Measurements from ENCODE around the gene TMX4. TPM values are rescaled to one million over a fixed set of nuclear protein-coding genes. Genes with fewer than 3 reads are reported as not detected.

TMX4 gene
- total RNA-seq, 2 experiments from 2014 or later, result 41.4 to 44.8 TPM

DNA sequence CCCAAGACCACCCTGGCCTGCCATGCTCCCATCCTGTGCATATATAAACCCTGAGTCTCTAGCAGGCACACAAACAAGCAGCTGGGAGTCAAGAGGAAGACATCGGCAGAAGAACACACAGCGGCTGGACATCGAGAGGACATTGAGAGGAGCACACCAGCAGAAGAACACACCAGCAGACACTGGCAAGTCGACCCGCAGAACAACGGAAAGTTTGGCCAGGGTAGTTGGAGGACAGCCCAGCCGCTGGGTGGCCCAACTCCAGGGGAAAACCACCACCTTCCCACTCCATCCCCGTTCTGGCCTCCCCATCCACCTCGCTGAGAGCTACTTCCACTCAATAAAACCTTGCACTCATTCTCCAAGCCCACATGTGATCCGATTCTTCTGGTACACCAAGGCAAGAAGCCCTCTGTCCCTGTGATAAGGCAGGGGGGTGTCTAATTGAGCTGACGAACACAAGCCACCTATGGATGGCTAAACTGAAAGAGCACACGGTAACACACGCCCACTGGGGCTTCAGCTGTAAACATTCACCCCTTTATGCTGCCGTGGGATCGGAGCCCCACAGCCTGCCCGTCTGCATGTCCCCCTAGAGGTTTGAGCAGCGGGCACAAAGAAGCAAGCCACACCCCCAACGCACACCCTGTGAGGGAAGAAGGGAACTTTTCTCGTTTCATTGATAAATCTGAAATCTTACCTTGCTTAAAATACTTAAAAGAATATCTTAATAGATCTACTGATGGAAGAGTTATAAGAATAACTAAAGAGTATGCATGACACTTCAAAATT lies 13.8 kb downstream of the TMX4 start:
- DNase-seq, result no peak
- Mint-ChIP-seq H3K4me3 (no peak overlapping the region), H3K9me3 (no peaks in the 10 kb centered on the region), H3K4me1 (no peaks in the 10 kb centered on the region), H3K36me3 (ENCODE audit: low read depth) (peaks cover 21% of the 10 kb centered on the region), H3K27me3 (no peaks in the 10 kb centered on the region), H3K27ac (no peak overlapping the region)
- POLR2A ChIA-PET, result no interaction called here
- CTCF ChIA-PET, result no interaction called here

DNA sequence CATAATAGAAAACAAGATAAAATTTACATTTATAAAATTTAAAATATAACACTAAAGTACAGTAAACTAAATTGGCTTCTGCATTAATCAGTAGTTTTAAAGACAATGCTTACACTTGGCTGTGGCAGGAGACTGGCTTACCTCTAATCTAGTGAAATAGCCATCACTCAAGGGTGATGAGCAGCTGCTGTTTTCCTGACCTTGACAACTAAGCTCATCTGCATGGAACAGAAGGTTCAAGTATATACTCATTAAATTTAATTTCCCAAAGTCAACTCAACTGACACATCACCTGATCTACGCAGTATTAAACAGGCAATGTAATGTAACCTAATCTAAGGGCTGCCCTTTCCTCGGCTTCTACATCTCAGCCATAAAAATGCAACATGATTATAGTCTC lies 14.5 kb downstream of the TMX4 start:
- DNase-seq, result no peak
- Mint-ChIP-seq H3K9me3 (no peaks in the 10 kb centered on the region), H3K27ac (no peak overlapping the region), H3K4me1 (no peaks in the 10 kb centered on the region), H3K4me3 (no peak overlapping the region), H3K36me3 (ENCODE audit: low read depth) (peaks cover 27% of the 10 kb centered on the region), H3K27me3 (no peaks in the 10 kb centered on the region)
- POLR2A ChIA-PET, result no interaction called here
- CTCF ChIA-PET, result no interaction called here

GRCh38 chr20:8002056-8002455 lies 17.5 kb downstream of the TMX4 start:
- Mint-ChIP-seq H3K4me3 (no peak overlapping the region), H3K27ac (no peak overlapping the region), H3K36me3 (ENCODE audit: low read depth) (peaks cover 13% of the 10 kb centered on the region), H3K27me3 (no peaks in the 10 kb centered on the region), H3K4me1 (no peaks in the 10 kb centered on the region), H3K9me3 (no peaks in the 10 kb centered on the region)
- ChIA-PET POLR2A (no interaction called here), CTCF (no interaction called here)
- no peak for DNase-seq

- H3K27ac Mint-ChIP-seq, result no peak overlapping the region
- POLR2A ChIA-PET, result no interaction called here
- CTCF ChIA-PET, result no interaction called here
These were observed 18.8 kb downstream of the TMX4 start for GRCh38 chr20:8000796-8001195.

GRCh38 chr20:7996898-7997297 lies 22.7 kb downstream of the TMX4 start:
- Mint-ChIP-seq H3K36me3 (ENCODE audit: low read depth) (peaks cover 33% of the 10 kb centered on the region), H3K9me3 (peaks cover 10% of the 10 kb centered on the region), H3K4me1 (no peaks in the 10 kb centered on the region), H3K4me3 (no peak overlapping the region), H3K27ac (no peak overlapping the region), H3K27me3 (no peaks in the 10 kb centered on the region)
- ChIA-PET CTCF (no interaction called here), POLR2A (no interaction called here)
- no peak for DNase-seq

More at GRCh38 chr20:8000796-8001195, 18.8 kb downstream of the TMX4 start:
- H3K9me3 Mint-ChIP-seq, result no peaks in the 10 kb centered on the region
- H3K4me1 Mint-ChIP-seq, result no peaks in the 10 kb centered on the region
- DNase-seq, result no peak
- no peak overlapping the region for H3K4me3 Mint-ChIP-seq
- no peaks in the 10 kb centered on the region for H3K27me3 Mint-ChIP-seq
- H3K36me3 Mint-ChIP-seq (ENCODE audit: low read depth), result peaks cover 13% of the 10 kb centered on the region

DNA sequence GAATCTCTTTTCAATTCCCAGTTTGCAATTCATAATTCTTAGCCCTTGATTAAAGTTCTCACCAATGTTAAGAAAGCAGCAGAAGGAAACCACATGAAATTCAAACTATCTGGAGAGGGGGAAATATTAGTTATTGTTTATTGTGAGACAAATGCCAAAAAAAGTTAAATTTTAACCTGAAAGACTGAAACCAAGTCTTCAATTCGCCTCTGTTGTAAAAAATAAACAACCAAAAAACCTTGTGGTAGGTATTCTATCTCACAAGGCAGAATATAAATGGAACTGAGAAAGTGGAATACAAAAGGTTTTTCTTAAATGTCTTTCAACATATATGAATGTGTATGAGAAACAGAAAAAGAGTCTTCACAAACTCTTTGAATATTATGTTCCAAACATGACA lies 24.8 kb downstream of the TMX4 start:
- no peak overlapping the region for H3K27ac Mint-ChIP-seq
- no peaks in the 10 kb centered on the region for H3K4me1 Mint-ChIP-seq
- H3K9me3 Mint-ChIP-seq, result peaks cover 10% of the 10 kb centered on the region
- DNase-seq, result no peak
- ChIA-PET POLR2A (no interaction called here), CTCF (no interaction called here)
- peaks cover 23% of the 10 kb centered on the region for H3K36me3 Mint-ChIP-seq (ENCODE audit: low read depth)
- no peaks in the 10 kb centered on the region for H3K27me3 Mint-ChIP-seq
- no peak overlapping the region for H3K4me3 Mint-ChIP-seq

- H3K27me3 Mint-ChIP-seq, result no peaks in the 10 kb centered on the region
- H3K4me1 Mint-ChIP-seq, result no peaks in the 10 kb centered on the region
- no peak overlapping the region for H3K4me3 Mint-ChIP-seq
- DNase-seq, result no peak
- no peak overlapping the region for H3K27ac Mint-ChIP-seq
- H3K36me3 Mint-ChIP-seq (ENCODE audit: low read depth), result peaks cover 23% of the 10 kb centered on the region
- peaks cover 10% of the 10 kb centered on the region for H3K9me3 Mint-ChIP-seq
- ChIA-PET POLR2A (no interaction called here), CTCF (no interaction called here)
These were observed 25.9 kb downstream of the TMX4 start for GRCh38 chr20:7993703-7994102.

DNA sequence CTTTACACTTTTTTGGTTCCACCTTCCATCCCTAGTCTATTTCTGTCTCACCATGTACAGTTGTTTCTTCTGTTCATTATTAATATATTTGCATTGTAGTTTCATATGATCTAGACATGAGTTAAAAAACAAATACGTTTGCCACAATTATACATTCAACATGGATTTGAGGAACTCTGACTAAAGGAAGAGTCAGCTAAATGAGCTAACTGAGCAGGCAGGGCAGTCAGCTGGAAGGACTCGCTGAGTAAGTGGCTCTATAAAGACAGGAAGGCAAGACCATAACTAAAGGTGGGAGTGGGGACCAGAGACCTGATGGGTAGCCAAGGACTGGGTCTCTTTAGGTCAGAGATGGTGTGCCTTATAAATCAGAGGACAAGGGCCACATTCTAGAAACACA lies 26.3 kb downstream of the TMX4 start:
- no peaks in the 10 kb centered on the region for H3K27me3 Mint-ChIP-seq
- H3K4me3 Mint-ChIP-seq, result no peak overlapping the region
- DNase-seq, result no peak
- peaks cover 23% of the 10 kb centered on the region for H3K36me3 Mint-ChIP-seq (ENCODE audit: low read depth)
- CTCF ChIA-PET, result no interaction called here
- H3K27ac Mint-ChIP-seq, result no peak overlapping the region
- H3K4me1 Mint-ChIP-seq, result no peaks in the 10 kb centered on the region
- POLR2A ChIA-PET, result no interaction called here
- peaks cover 10% of the 10 kb centered on the region for H3K9me3 Mint-ChIP-seq

- no peak for DNase-seq
- Mint-ChIP-seq H3K27me3 (no peaks in the 10 kb centered on the region), H3K9me3 (peaks cover 10% of the 10 kb centered on the region), H3K4me3 (no peak overlapping the region), H3K27ac (no peak overlapping the region), H3K36me3 (ENCODE audit: low read depth) (peaks cover 21% of the 10 kb centered on the region), H3K4me1 (no peaks in the 10 kb centered on the region)
- POLR2A ChIA-PET, result no interaction called here
- CTCF ChIA-PET, result interaction anchor here (0.8 to 1.6 kb wide), 2 partner anchors 10 to 16 kb away, joined by 3 to 4 read pairs; no protein-coding TSS in a partner anchor
These were observed 29.2 kb downstream of the TMX4 start for GRCh38 chr20:7990385-7990784.

GRCh38 chr20:7989379-7989778 lies 30.2 kb downstream of the TMX4 start:
- H3K4me3 Mint-ChIP-seq, result no peak overlapping the region
- no peaks in the 10 kb centered on the region for H3K27me3 Mint-ChIP-seq
- H3K4me1 Mint-ChIP-seq, result no peaks in the 10 kb centered on the region
- CTCF ChIA-PET, result interaction anchor here (0.6 to 1.6 kb wide), 4 partner anchors 9 to 675 kb away, joined by 3 read pairs; no protein-coding TSS in a partner anchor
- peaks cover 12% of the 10 kb centered on the region for H3K36me3 Mint-ChIP-seq (ENCODE audit: low read depth)
- POLR2A ChIA-PET, result no interaction called here
- no peak overlapping the region for H3K27ac Mint-ChIP-seq
- no peak for DNase-seq
- H3K9me3 Mint-ChIP-seq, result peaks cover 9% of the 10 kb centered on the region

DNA sequence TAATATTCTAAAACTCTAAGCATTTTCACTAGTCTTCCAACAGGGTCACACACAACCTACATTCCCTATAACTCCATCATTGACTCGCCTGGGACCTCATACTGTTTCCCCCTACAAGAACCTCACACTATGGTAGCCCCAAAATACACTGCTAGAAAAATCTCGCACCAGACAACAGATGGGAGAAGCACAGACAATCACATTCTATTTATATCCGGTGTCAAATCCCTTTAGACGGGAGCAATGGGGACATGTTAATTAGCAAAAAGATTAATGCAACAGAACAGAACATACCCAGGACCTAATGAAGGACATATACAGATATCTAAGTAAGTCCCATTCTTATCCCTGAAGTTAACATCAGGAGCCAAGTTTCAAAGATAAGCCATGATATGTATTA lies 33.6 kb downstream of the TMX4 start:
- H3K4me3 Mint-ChIP-seq, result no peak overlapping the region
- ChIA-PET CTCF (no interaction called here), POLR2A (no interaction called here)
- no peaks in the 10 kb centered on the region for H3K27me3 Mint-ChIP-seq
- H3K4me1 Mint-ChIP-seq, result peaks cover 7% of the 10 kb centered on the region
- H3K9me3 Mint-ChIP-seq, result no peaks in the 10 kb centered on the region
- no peak for DNase-seq
- H3K36me3 Mint-ChIP-seq (ENCODE audit: low read depth), result peaks cover 14% of the 10 kb centered on the region
- H3K27ac Mint-ChIP-seq, result no peak overlapping the region

- no peaks in the 10 kb centered on the region for H3K27me3 Mint-ChIP-seq
- ChIA-PET POLR2A (no interaction called here), CTCF (no interaction called here)
- no peak overlapping the region for H3K4me3 Mint-ChIP-seq
- no peaks in the 10 kb centered on the region for H3K9me3 Mint-ChIP-seq
- H3K27ac Mint-ChIP-seq, result no peak overlapping the region
- peaks cover 18% of the 10 kb centered on the region for H3K4me1 Mint-ChIP-seq
- no peak for DNase-seq
- H3K36me3 Mint-ChIP-seq (ENCODE audit: low read depth), result peaks cover 20% of the 10 kb centered on the region
These were observed 35.4 kb downstream of the TMX4 start for GRCh38 chr20:7984192-7984591.

GRCh38 chr20:7981374-7981773 lies 38.2 kb downstream of the TMX4 start:
- Mint-ChIP-seq H3K27me3 (no peaks in the 10 kb centered on the region), H3K9me3 (no peaks in the 10 kb centered on the region), H3K4me3 (no peak overlapping the region), H3K27ac (no peak overlapping the region), H3K4me1 (peaks cover 18% of the 10 kb centered on the region), H3K36me3 (ENCODE audit: low read depth) (peaks cover 20% of the 10 kb centered on the region)
- no peak for DNase-seq
- POLR2A ChIA-PET, result no interaction called here
- CTCF ChIA-PET, result interaction anchor here (0.6 to 1.0 kb wide), 2 partner anchors 24 to 709 kb away, joined by 3 read pairs; no protein-coding TSS in a partner anchor

Measured in activated CD4-positive, alpha-beta T cell treated with anti-CD3 and anti-CD28 coated beads, Interleukin-2, amount 10 ng/mL, durations not matched to agents 7 days and 5 days (primary cell).